ENCODE data around the gene GBP3.
"Not testable (repeated sequence)": the region's sequence is repeated elsewhere in the genome, so short reads cannot be mapped to it uniquely, and the experiment has no call there.

The GBP3 gene

GRCh38 chr1:88980870-88981269, 41.8 kb downstream of the GBP3 start:
- no peak for DNase-seq (ENCODE audit: low spot score)
- TF ChIP-seq CTCF (IDR thresholded peaks at IDR 0.05; ENCODE audit: extremely low read depth, missing control alignments) = no peak

- DNase-seq (ENCODE audit: low spot score) = no peak
- no peak for TF ChIP-seq CTCF (IDR thresholded peaks at IDR 0.05; ENCODE audit: extremely low read depth, missing control alignments)
These were observed 42.9 kb downstream of the GBP3 start for GRCh38 chr1:88979749-88980116.

GRCh38 chr1:88979054-88979748, 43.5 kb downstream of the GBP3 start:
- no peak for DNase-seq (ENCODE audit: low spot score)
- TF ChIP-seq CTCF (IDR thresholded peaks at IDR 0.05; ENCODE audit: extremely low read depth, missing control alignments) = no peak

- DNase-seq (ENCODE audit: low spot score) = no peak
- no peak for TF ChIP-seq CTCF (IDR thresholded peaks at IDR 0.05; ENCODE audit: extremely low read depth, missing control alignments)
These were observed 46.4 kb downstream of the GBP3 start for GRCh38 chr1:88976235-88976634.

GRCh38 chr1:88974616-88975172, 48.0 kb downstream of the GBP3 start:
- DNase-seq (ENCODE audit: low spot score) = not testable (repeated sequence)

GRCh38 chr1:88973520-88974137, 49.0 kb downstream of the GBP3 start:
- DNase-seq (ENCODE audit: low spot score) = peak; percentile 13
- TF ChIP-seq CTCF (IDR thresholded peaks at IDR 0.05; ENCODE audit: extremely low read depth, missing control alignments) = no peak

GRCh38 chr1:88961647-88962275, 60.9 kb downstream of the GBP3 start:
- no peak for TF ChIP-seq CTCF (IDR thresholded peaks at IDR 0.05; ENCODE audit: extremely low read depth, missing control alignments)
- no peak for DNase-seq (ENCODE audit: low spot score)

Measured in GM20000 (cell line).